IMR-90 (cell line): ENCODE measurements around the gene ZFYVE28. TPM values are rescaled to one million over a fixed set of nuclear protein-coding genes. Genes with fewer than 3 reads are reported as not detected.

Experiments
- ATAC-seq: fragments of 200-7000 bp; cut with Tn5 transposase; 2 replicates; pipeline ENCODE4 v1.9.1; 2020; ENCODE audit warnings: low read depth, mild to moderate bottlenecking, moderate library complexity
- BruUV-seq: library from RNA; stranded (reverse); fragments of 400-500 nt; replicated peaks from 2 replicates; lab custom pipeline; 2021; lab: Mats Ljungman, UMichigan
- CTCF ChIA-PET: fragments of 300-600 bp; formaldehyde crosslinking; extraction: SDS; loops from one replicate; lab custom pipeline; 2021; ENCODE audit warnings: antibody characterized with exemption; lab: Yijun Ruan, JAX
- POLR2A ChIA-PET: fragments of 300-600 bp; sonication (Branson Sonifier 250); formaldehyde crosslinking; loops from one replicate; lab custom pipeline; 2022; ENCODE audit warnings: antibody characterized with exemption; ENCODE audit not compliant: unreplicated experiment; lab: Charles Lee
- DNase-seq: peaks from one replicate; pipeline ENCODE4 v3.0.0; 2013
- H2AFZ ChIP-seq: replicated peaks from 2 replicates; pipeline ENCODE3; 2013; ENCODE audit warnings: low read length, mild to moderate bottlenecking; ENCODE audit not compliant: poor library complexity
- H2AK5ac ChIP-seq: 2 replicates; pipeline ENCODE4 v1.6.1; 2013; ENCODE audit warnings: low read depth, low read length, inconsistent platforms
- H2AK9ac ChIP-seq: replicated peaks from 2 replicates; pipeline ENCODE3; 2013; ENCODE audit warnings: mild to moderate bottlenecking, low read depth, low read length, moderate library complexity; ENCODE audit not compliant: poor library complexity
- H2BK120ac ChIP-seq: 2 replicates; pipeline ENCODE4 v1.6.1; 2013; ENCODE audit warnings: low read depth, low read length, inconsistent platforms
- H2BK15ac ChIP-seq: 3 replicates; pipeline ENCODE4 v1.6.1; 2013; ENCODE audit warnings: low read depth, low read length, inconsistent platforms
- H2BK20ac ChIP-seq: 2 replicates; pipeline ENCODE4 v1.6.1; 2013; ENCODE audit warnings: low read depth, mild to moderate bottlenecking, inconsistent platforms, low read length, moderate library complexity
- H2BK5ac ChIP-seq: 2 replicates; pipeline ENCODE4 v1.6.1; 2013; ENCODE audit warnings: mild to moderate bottlenecking, low read depth, low read length, inconsistent platforms; ENCODE audit not compliant: poor library complexity, severe bottlenecking
- H3K14ac ChIP-seq: replicated peaks from 2 replicates; pipeline ENCODE4 v1.6.1; 2013; ENCODE audit warnings: low read depth, low read length, inconsistent platforms
- H3K18ac ChIP-seq: 2 replicates; pipeline ENCODE4 v1.6.1; 2013; ENCODE audit warnings: low read depth, low read length, control low read depth
- H3K23ac ChIP-seq: 2 replicates; pipeline ENCODE4 v1.6.1; 2013; ENCODE audit warnings: low read depth, low read length, inconsistent platforms
- H3K27ac ChIP-seq: 2 replicates; pipeline ENCODE4 v1.5.1; 2013; ENCODE audit warnings: mild to moderate bottlenecking, control low read depth, low read length; ENCODE audit not compliant: insufficient read depth
- H3K27me3 ChIP-seq: 2 replicates; pipeline ENCODE4 v1.6.1; 2013; ENCODE audit warnings: low read length; ENCODE audit not compliant: control insufficient read depth, insufficient read depth
- H3K36me3 ChIP-seq: 2 replicates; pipeline ENCODE4 v1.6.1; 2013; ENCODE audit warnings: low read length, mixed read lengths; ENCODE audit not compliant: control insufficient read depth, insufficient read depth
- H3K4ac ChIP-seq: 2 replicates; pipeline ENCODE4 v1.6.1; 2013; ENCODE audit warnings: low read depth, low read length, inconsistent platforms
- H3K4me1 ChIP-seq: 2 replicates; pipeline ENCODE4 v1.6.1; 2013; ENCODE audit warnings: low read length, mixed read lengths; ENCODE audit not compliant: control insufficient read depth, insufficient read depth
- H3K4me2 ChIP-seq: 2 replicates; pipeline ENCODE4 v1.6.1; 2013; ENCODE audit warnings: low read depth, mild to moderate bottlenecking, control low read depth, low read length, moderate library complexity
- H3K4me3 ChIP-seq: 2 replicates; pipeline ENCODE4 v1.5.1; 2013; ENCODE audit warnings: low read depth, mild to moderate bottlenecking, control low read depth, low read length, moderate library complexity; ENCODE audit not compliant: insufficient read depth
- H3K56ac ChIP-seq: 2 replicates; pipeline ENCODE4 v1.6.1; 2013; ENCODE audit warnings: low read length, inconsistent platforms; ENCODE audit not compliant: insufficient read depth; ENCODE audit errors: extremely low read depth
- H3K79me1 ChIP-seq, 2 experiments: 2 replicates each; pipeline ENCODE4 v1.6.1; 2013; ENCODE audit warnings: low read length in 2 of 2, inconsistent platforms in 1 of 2, low read depth in 1 of 2
- H3K9ac ChIP-seq: 2 replicates; pipeline ENCODE4 v1.6.1; 2013; ENCODE audit warnings: low read depth, low read length, control low read depth
- H3K9me1 ChIP-seq: 2 replicates; pipeline ENCODE4 v1.6.1; 2013; ENCODE audit warnings: low read length, inconsistent platforms; ENCODE audit not compliant: insufficient read depth
- H3K9me3 ChIP-seq: 2 replicates; pipeline ENCODE4 v1.6.1; 2013; ENCODE audit warnings: low read length; ENCODE audit not compliant: control insufficient read depth, insufficient read depth
- H4K20me1 ChIP-seq: 2 replicates; pipeline ENCODE4 v1.6.1; 2013; ENCODE audit warnings: low read length, inconsistent platforms; ENCODE audit not compliant: insufficient read depth
- H4K5ac ChIP-seq: 2 replicates; pipeline ENCODE4 v1.6.1; 2013; ENCODE audit warnings: mild to moderate bottlenecking, low read depth, low read length, control low read depth
- H4K8ac ChIP-seq, 2 experiments: 2 replicates each; pipeline ENCODE4 v1.6.1; 2013; ENCODE audit warnings: low read depth in 2 of 2, low read length in 2 of 2, control low read depth in 1 of 2, inconsistent platforms in 1 of 2
- H4K91ac ChIP-seq: 2 replicates; pipeline ENCODE4 v1.6.1; 2013; ENCODE audit warnings: low read depth, low read length, inconsistent platforms; ENCODE audit not compliant: insufficient read depth
- BHLHE40 ChIP-seq: fragments of 150-350 bp; IDR thresholded peaks from 2 replicates; pipeline ENCODE4 v1.6.1; 2016; ENCODE audit warnings: mild to moderate bottlenecking, low read depth, low read length
- CEBPB ChIP-seq: IDR thresholded peaks from 2 replicates; pipeline ENCODE4 v1.6.1; 2012; ENCODE audit warnings: low read depth, low read length, improper control_type of control experiment
- CHD1 ChIP-seq: IDR thresholded peaks from 2 replicates; pipeline ENCODE4 v1.6.1; 2012; ENCODE audit warnings: low read depth, low read length, improper control_type of control experiment
- FOS ChIP-seq: fragments of 150-350 bp; IDR thresholded peaks from 2 replicates; pipeline ENCODE4 v1.6.1; 2016; ENCODE audit warnings: low read depth, low read length
- MAFK ChIP-seq: IDR thresholded peaks from 2 replicates; pipeline ENCODE4 v1.6.1; 2012; ENCODE audit warnings: low read depth, low read length, improper control_type of control experiment
- MAZ ChIP-seq: IDR thresholded peaks from 2 replicates; pipeline ENCODE4 v1.6.1; 2012; ENCODE audit warnings: low read depth, mild to moderate bottlenecking, low read length, improper control_type of control experiment, moderate library complexity, borderline replicate concordance
- MXI1 ChIP-seq: IDR thresholded peaks from 2 replicates; pipeline ENCODE4 v1.6.1; 2012; ENCODE audit warnings: low read depth, mild to moderate bottlenecking, low read length, moderate library complexity, borderline replicate concordance
- NFE2L2 ChIP-seq: fragments of 150-350 bp; IDR thresholded peaks from 2 replicates; pipeline ENCODE4 v1.6.1; 2016; ENCODE audit warnings: low read depth, mild to moderate bottlenecking, low read length
- POLR2A ChIP-seq: IDR thresholded peaks from 2 replicates; pipeline ENCODE4 v1.6.1; 2012; ENCODE audit warnings: mild to moderate bottlenecking, low read depth, low read length
- RAD21 ChIP-seq: IDR thresholded peaks from 2 replicates; pipeline ENCODE4 v1.6.1; 2012; ENCODE audit warnings: low read length, improper control_type of control experiment
- RCOR1 ChIP-seq: IDR thresholded peaks from 2 replicates; pipeline ENCODE4 v1.6.1; 2012; ENCODE audit warnings: mild to moderate bottlenecking, low read length, improper control_type of control experiment; ENCODE audit not compliant: insufficient replicate concordance
- RFX5 ChIP-seq: IDR thresholded peaks from 2 replicates; pipeline ENCODE4 v1.8.0; 2012; ENCODE audit warnings: low read depth, mild to moderate bottlenecking, low read length, moderate library complexity
- SMC3 ChIP-seq: fragments of 150-350 bp; IDR thresholded peaks from 2 replicates; pipeline ENCODE4 v1.6.1; 2016; ENCODE audit warnings: low read depth, mild to moderate bottlenecking, antibody characterized with exemption, low read length, moderate library complexity
- WGBS, 2 experiments: methylation state at CpG; one replicate each; pipeline versions ENCODE4 v1.1.5 to v1.1.7; 2013; ENCODE audit warnings: missing lambda C conversion rate in 2 of 2; ENCODE audit not compliant: insufficient read length in 1 of 2; ENCODE audit errors: extremely low coverage in 2 of 2; 5-methylcytosine and 5-hydroxymethylcytosine counted together
- dilution Hi-C: fragments of 300-500 bp; cut with HindIII; formaldehyde crosslinking; loops from one replicate; pipeline ENCODE4 v1.14.3; 2018; ENCODE audit warnings: low sequenced_read_pairs; ENCODE audit not compliant: unreplicated experiment
- in situ Hi-C: fragments of 300-500 bp; cut with MboI; formaldehyde crosslinking; loops from 3 replicates; pipeline ENCODE4 v1.14.3; 2019; ENCODE audit warnings: low sequenced_read_pairs, inconsistent platforms, mixed read lengths
- intact Hi-C: fragments of 100-400 bp; cut with micrococcal nuclease; formaldehyde crosslinking; loops from 2 replicates; pipeline ENCODE4 v1.10.0; 2022
- polyA plus RNA-seq, 3 experiments: library from polyadenylated mRNA; depleted of rRNA; stranded (reverse); fragments of >200 nt; gene quantifications; 2 replicates each; pipeline ENCODE4 v1.2.3, GENCODE V29; 2012; ENCODE audit warnings: low replicate concordance in 1 of 3
- total RNA-seq: library from RNA; depleted of rRNA; stranded (reverse); fragments of >200 nt; gene quantifications from 2 replicates; pipeline ENCODE4 v1.2.3, GENCODE V29; 2012
- TF ChIP-seq, protein P1 (sequence below): fragments of 150-350 bp; IDR thresholded peaks from 2 replicates; pipeline ENCODE4 v1.6.1; 2016; ENCODE audit warnings: low read depth, mild to moderate bottlenecking, low read length, moderate library complexity, borderline replicate concordance
- TF ChIP-seq, protein P2 (sequence below): conservative IDR thresholded peaks from 2 replicates; pipeline ENCODE4 v1.5.1; 2012; ENCODE audit warnings: mild to moderate bottlenecking, low read depth, low read length, improper control_type of control experiment
- TF ChIP-seq, protein P3 (sequence below): fragments of 150-350 bp; IDR thresholded peaks from 2 replicates; pipeline ENCODE4 v1.6.1; 2017; ENCODE audit warnings: mild to moderate bottlenecking, antibody characterized with exemption, low read length, low read depth

The ZFYVE28 gene
- total and polyA plus RNA-seq, 2 of the 4 experiments (the other 2 are of a cell fraction), result 0.36 to 1.2 TPM

DNA sequence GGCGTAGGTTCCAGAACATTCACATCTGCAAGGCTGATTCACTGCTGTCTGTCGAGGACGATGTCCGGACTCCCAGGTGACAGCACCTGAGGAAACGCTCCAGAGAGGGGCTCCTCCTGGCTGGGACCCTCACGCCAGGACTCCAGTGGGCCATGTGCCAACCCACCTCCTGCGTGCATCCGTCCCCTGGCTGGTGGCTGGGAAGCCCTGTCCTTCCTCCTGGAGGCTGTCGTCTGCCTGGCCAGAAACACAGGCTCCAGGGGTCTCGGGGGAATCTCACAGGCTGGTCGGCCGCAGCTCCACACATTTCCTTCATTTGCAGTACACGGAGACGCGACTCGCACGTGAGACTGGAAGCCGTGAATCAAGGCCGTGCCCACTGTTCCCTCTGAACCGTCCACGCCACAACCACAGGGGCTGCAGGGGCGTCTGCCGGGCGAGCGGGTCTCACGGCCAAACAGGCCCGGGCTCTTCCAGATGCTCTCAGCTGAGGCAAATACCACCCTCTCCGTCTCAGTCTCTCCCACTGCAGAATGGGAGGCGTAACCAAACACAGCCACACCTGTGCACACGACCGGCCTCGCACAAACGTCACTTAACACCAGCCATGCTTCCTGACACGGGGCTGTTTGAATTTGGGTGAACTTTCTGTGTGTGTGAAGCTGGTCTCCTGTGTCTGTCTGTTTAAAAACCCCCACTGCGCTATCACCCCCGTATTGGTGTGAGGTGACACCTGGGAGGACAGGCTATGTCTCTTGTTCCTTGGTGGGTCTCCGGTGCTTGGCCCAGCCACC, 117.8 kb downstream of the ZFYVE28 start:
- no peak overlapping the region for H2AK9ac ChIP-seq
- no peak overlapping the region for H3K9ac ChIP-seq
- H3K4me1 ChIP-seq, result no peaks in the 10 kb centered on the region; the same call in 1 of the 2 replicates
- no peak overlapping the region for H3K4me3 ChIP-seq
- H4K91ac ChIP-seq, result no peak overlapping the region
- 90% methylated on average over 16 of the region's 37 CpGs; no CpG with 5 or more reads in 1 of the 2 experiments for WGBS, 2 experiments
- H2BK15ac ChIP-seq, result no peak overlapping the region
- H3K4ac ChIP-seq, result no peak overlapping the region
- H2BK20ac ChIP-seq, result no peak overlapping the region
- no peak for TF ChIP-seq RCOR1
- TF ChIP-seq, protein P1, sequence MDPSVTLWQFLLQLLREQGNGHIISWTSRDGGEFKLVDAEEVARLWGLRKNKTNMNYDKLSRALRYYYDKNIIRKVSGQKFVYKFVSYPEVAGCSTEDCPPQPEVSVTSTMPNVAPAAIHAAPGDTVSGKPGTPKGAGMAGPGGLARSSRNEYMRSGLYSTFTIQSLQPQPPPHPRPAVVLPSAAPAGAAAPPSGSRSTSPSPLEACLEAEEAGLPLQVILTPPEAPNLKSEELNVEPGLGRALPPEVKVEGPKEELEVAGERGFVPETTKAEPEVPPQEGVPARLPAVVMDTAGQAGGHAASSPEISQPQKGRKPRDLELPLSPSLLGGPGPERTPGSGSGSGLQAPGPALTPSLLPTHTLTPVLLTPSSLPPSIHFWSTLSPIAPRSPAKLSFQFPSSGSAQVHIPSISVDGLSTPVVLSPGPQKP, result no peak
- no peak for TF ChIP-seq FOS
- TF ChIP-seq BHLHE40, result no peak
- TF ChIP-seq MXI1, result no peak
- no peak for TF ChIP-seq RFX5
- no peak for TF ChIP-seq MAZ
- TF ChIP-seq CEBPB, result no peak
- no peak for TF ChIP-seq NFE2L2
- TF ChIP-seq CHD1, result no peak
- TF ChIP-seq, protein P2, sequence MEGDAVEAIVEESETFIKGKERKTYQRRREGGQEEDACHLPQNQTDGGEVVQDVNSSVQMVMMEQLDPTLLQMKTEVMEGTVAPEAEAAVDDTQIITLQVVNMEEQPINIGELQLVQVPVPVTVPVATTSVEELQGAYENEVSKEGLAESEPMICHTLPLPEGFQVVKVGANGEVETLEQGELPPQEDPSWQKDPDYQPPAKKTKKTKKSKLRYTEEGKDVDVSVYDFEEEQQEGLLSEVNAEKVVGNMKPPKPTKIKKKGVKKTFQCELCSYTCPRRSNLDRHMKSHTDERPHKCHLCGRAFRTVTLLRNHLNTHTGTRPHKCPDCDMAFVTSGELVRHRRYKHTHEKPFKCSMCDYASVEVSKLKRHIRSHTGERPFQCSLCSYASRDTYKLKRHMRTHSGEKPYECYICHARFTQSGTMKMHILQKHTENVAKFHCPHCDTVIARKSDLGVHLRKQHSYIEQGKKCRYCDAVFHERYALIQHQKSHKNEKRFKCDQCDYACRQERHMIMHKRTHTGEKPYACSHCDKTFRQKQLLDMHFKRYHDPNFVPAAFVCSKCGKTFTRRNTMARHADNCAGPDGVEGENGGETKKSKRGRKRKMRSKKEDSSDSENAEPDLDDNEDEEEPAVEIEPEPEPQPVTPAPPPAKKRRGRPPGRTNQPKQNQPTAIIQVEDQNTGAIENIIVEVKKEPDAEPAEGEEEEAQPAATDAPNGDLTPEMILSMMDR, result no peak
- TF ChIP-seq, protein P3, sequence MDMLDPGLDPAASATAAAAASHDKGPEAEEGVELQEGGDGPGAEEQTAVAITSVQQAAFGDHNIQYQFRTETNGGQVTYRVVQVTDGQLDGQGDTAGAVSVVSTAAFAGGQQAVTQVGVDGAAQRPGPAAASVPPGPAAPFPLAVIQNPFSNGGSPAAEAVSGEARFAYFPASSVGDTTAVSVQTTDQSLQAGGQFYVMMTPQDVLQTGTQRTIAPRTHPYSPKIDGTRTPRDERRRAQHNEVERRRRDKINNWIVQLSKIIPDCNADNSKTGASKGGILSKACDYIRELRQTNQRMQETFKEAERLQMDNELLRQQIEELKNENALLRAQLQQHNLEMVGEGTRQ, result no peak
- no peak for TF ChIP-seq RAD21
- TF ChIP-seq SMC3, result no peak
- TF ChIP-seq POLR2A, result no peak
- no peak for TF ChIP-seq MAFK
- ChIA-PET POLR2A (no interaction called here), CTCF (no interaction called here)
- no peak overlapping the region for H3K56ac ChIP-seq
- H4K8ac ChIP-seq, result no peak overlapping the region
- no TSS peak for BruUV-seq
- peaks cover 7% of the 10 kb centered on the region for H3K9me3 ChIP-seq
- in situ Hi-C loops (no loop called here), dilution Hi-C loops (no loop called here), intact Hi-C loops (no loop called here)
- no peak overlapping the region for H3K27ac ChIP-seq
- H2AK5ac ChIP-seq, result no peak overlapping the region
- H4K20me1 ChIP-seq, result no peaks in the 10 kb centered on the region
- peaks cover 14% of the 10 kb centered on the region for H3K27me3 ChIP-seq
- H3K23ac ChIP-seq, result no peak overlapping the region
- no peak overlapping the region for H3K4me2 ChIP-seq
- H3K79me1 ChIP-seq, result no peaks in the 10 kb centered on the region
- no peak overlapping the region for H3K18ac ChIP-seq
- no peak overlapping the region for H2AFZ ChIP-seq
- H3K14ac ChIP-seq, result no peak overlapping the region
- H3K9me1 ChIP-seq, result no peaks in the 10 kb centered on the region
- H4K5ac ChIP-seq, result no peak overlapping the region
- no peak overlapping the region for H2BK120ac ChIP-seq
- H2BK5ac ChIP-seq, result no peak overlapping the region
- ATAC-seq (no peak), DNase-seq (no peak)
- H3K36me3 ChIP-seq, result no peaks in the 10 kb centered on the region
